HCT116 (cell line): ENCODE data around the gene SWAP70. TPM values are rescaled to one million over a fixed set of nuclear protein-coding genes. Genes with fewer than 3 reads are reported as not detected.

Experiments
- ATAC-seq: fragments of 200-7000 bp; cut with Tn5 transposase; 2 replicates; pipeline ENCODE4 v1.9.1; 2020; ENCODE audit warnings: mild to moderate bottlenecking, moderate library complexity
- BruUV-seq: library from RNA; stranded (reverse); fragments of 400-500 nt; replicated peaks from 2 replicates; lab custom pipeline; 2021; lab: Mats Ljungman, UMichigan
- CTCF ChIA-PET: fragments of 300-600 bp; sonication (Branson Sonifier 250); formaldehyde crosslinking; loops from one replicate; lab custom pipeline; 2021; ENCODE audit warnings: antibody characterized with exemption; lab: Charles Lee
- POLR2A ChIA-PET: fragments of 300-600, 350-600 bp; sonication (Branson Sonifier 250); formaldehyde crosslinking; loops from one replicate; lab custom pipeline; 2021; ENCODE audit warnings: antibody characterized with exemption; lab: Charles Lee
- RAD21 ChIA-PET, 2 experiments: fragments of 300-600 bp; sonication (Branson Sonifier 250); formaldehyde crosslinking; loops; one replicate each; lab custom pipeline; 2023; ENCODE audit warnings: low total read pairs in 2 of 2; ENCODE audit not compliant: uncharacterized antibody in 2 of 2, unreplicated experiment in 2 of 2, low non-redundant PET in 1 of 2; lab: Charles Lee
- DNase-seq: peaks from one replicate; pipeline ENCODE4 v3.0.0-alpha.2; 2010; ENCODE audit warnings: low read depth, low spot score
- H2AFZ ChIP-seq: fragments of 200-600 bp; shearing (Covaris generic), sonication (generic); 2 replicates; pipeline ENCODE4 v1.6.1; 2017; ENCODE audit warnings: low read depth, mixed run types, mixed read lengths, antibody characterized with exemption, low read length; ENCODE audit not compliant: poor library complexity, severe bottlenecking
- H3K27ac ChIP-seq: 2 replicates; pipeline ENCODE4 v1.5.1; 2012; ENCODE audit warnings: low read depth, low read length
- H3K27me3 ChIP-seq: fragments of 200-600 bp; sonication (generic); 2 replicates; pipeline ENCODE4 v1.6.1; 2016; ENCODE audit warnings: mixed run types, low read length, mixed read lengths; ENCODE audit not compliant: insufficient read depth
- H3K36me3 ChIP-seq, 2 experiments: fragments of 200-500 bp in 1 of 2; fragments of 200-600 bp in 1 of 2; sonication (Bioruptor generic) in 1 of 2; sonication (generic) in 1 of 2; 2 replicates each; pipeline versions ENCODE4 v1.5.1 to v1.6.1; 2014 to 2016; ENCODE audit warnings: low read length in 2 of 2, inconsistent platforms in 1 of 2, mixed read lengths in 1 of 2, mixed run types in 1 of 2; ENCODE audit not compliant: insufficient read depth in 2 of 2, control insufficient read depth in 1 of 2
- H3K4me1 ChIP-seq, 2 experiments: fragments of 200-600 bp in 1 of 2; sonication (generic) in 1 of 2; 2 replicates each; pipeline versions ENCODE4 v1.5.1 to v1.6.1; 2012 to 2017; ENCODE audit warnings: low read length in 2 of 2, inconsistent platforms in 1 of 2, mild to moderate bottlenecking in 1 of 2, mixed read lengths in 1 of 2, mixed run types in 1 of 2, moderate library complexity in 1 of 2; ENCODE audit not compliant: insufficient read depth in 2 of 2, control insufficient read depth in 1 of 2
- H3K4me2 ChIP-seq: fragments of 200-600 bp; sonication (generic); 2 replicates; pipeline ENCODE4 v1.6.1; 2017; ENCODE audit warnings: mixed run types, low read length, mixed read lengths
- H3K4me3 ChIP-seq, 2 experiments: fragments of 200-600 bp in 1 of 2; sonication (generic) in 1 of 2; replicated peaks in 1 of 2; 2 replicates each; pipeline ENCODE4 v1.5.1; 2011 to 2016; ENCODE audit warnings: low read length in 2 of 2, control low read depth in 1 of 2, low read depth in 1 of 2, mild to moderate bottlenecking in 1 of 2, mixed read lengths in 1 of 2, mixed run types in 1 of 2
- H3K79me2 ChIP-seq: fragments of 200-600 bp; sonication (generic); 2 replicates; pipeline ENCODE4 v1.6.1; 2017; ENCODE audit warnings: mild to moderate bottlenecking, mixed run types, low read length, moderate library complexity, mixed read lengths; ENCODE audit not compliant: insufficient read depth
- H3K9ac ChIP-seq: fragments of 200-600 bp; sonication (generic); 2 replicates; pipeline ENCODE4 v1.6.1; 2016; ENCODE audit warnings: low read length, mixed read lengths
- H3K9me2 ChIP-seq: fragments of 200-600 bp; sonication (generic), shearing (Covaris generic); 2 replicates; pipeline ENCODE4 v1.6.1; 2017; ENCODE audit warnings: mixed run types, mild to moderate bottlenecking, moderate library complexity; ENCODE audit not compliant: insufficient read depth
- H3K9me3 ChIP-seq, 2 experiments: fragments of 200-500 bp in 1 of 2; fragments of 200-600 bp in 1 of 2; sonication (Bioruptor generic) in 1 of 2; sonication (generic) in 1 of 2; 2 replicates each; pipeline ENCODE4 v1.6.1; 2014 to 2017; ENCODE audit warnings: low read length in 2 of 2, mixed read lengths in 2 of 2, inconsistent platforms in 1 of 2, low read depth in 1 of 2, mild to moderate bottlenecking in 1 of 2, mixed run types in 1 of 2, moderate library complexity in 1 of 2; ENCODE audit not compliant: control insufficient read depth in 1 of 2, insufficient read depth in 1 of 2
- H4K20me1 ChIP-seq: fragments of 200-600 bp; sonication (generic), shearing (Covaris generic); 2 replicates; pipeline ENCODE4 v1.6.1; 2017; ENCODE audit warnings: mixed run types, mild to moderate bottlenecking, moderate library complexity; ENCODE audit not compliant: insufficient read depth
- CBX3 ChIP-seq: IDR thresholded peaks from 2 replicates; pipeline ENCODE4 v1.6.1; 2012; ENCODE audit warnings: low read depth
- EGR1 ChIP-seq: IDR thresholded peaks from 2 replicates; pipeline ENCODE4 v1.6.1; 2012; ENCODE audit warnings: low read depth
- ELF1 ChIP-seq: IDR thresholded peaks from 2 replicates; pipeline ENCODE4 v1.6.1; 2012; ENCODE audit warnings: low read depth, borderline replicate concordance
- EZH2phosphoT487 ChIP-seq: fragments of 200-600 bp; IDR thresholded peaks from 2 replicates; pipeline ENCODE4 v1.6.1; 2018; ENCODE audit warnings: antibody characterized with exemption, borderline replicate concordance
- FOSL1 ChIP-seq: IDR thresholded peaks from 2 replicates; pipeline ENCODE4 v1.6.1; 2012; ENCODE audit warnings: low read depth
- JUND ChIP-seq: IDR thresholded peaks from 2 replicates; pipeline ENCODE4 v1.6.1; 2012
- POLR2A ChIP-seq: IDR thresholded peaks from 2 replicates; pipeline ENCODE4 v1.7.0; 2011; ENCODE audit warnings: borderline replicate concordance; ENCODE audit not compliant: insufficient read depth, insufficient read length; ENCODE audit errors: extremely low read depth
- REST ChIP-seq: IDR thresholded peaks from 2 replicates; pipeline ENCODE4 v1.6.1; 2012; ENCODE audit warnings: low read depth
- SP1 ChIP-seq: IDR thresholded peaks from 2 replicates; pipeline ENCODE4 v1.6.1; 2012; ENCODE audit warnings: low read depth
- YY1 ChIP-seq: IDR thresholded peaks from 2 replicates; pipeline ENCODE4 v1.6.1; 2011; ENCODE audit warnings: low read length, low read depth, moderate library complexity, mild to moderate bottlenecking; ENCODE audit not compliant: insufficient replicate concordance; ENCODE audit errors: extremely low read depth
- ZBTB33 ChIP-seq: IDR thresholded peaks from 2 replicates; pipeline ENCODE4 v1.6.1; 2011; ENCODE audit warnings: mild to moderate bottlenecking, low read length, moderate library complexity; ENCODE audit not compliant: insufficient replicate concordance; ENCODE audit errors: extremely low read depth
- ZFX ChIP-seq: fragments of 450-650 bp; IDR thresholded peaks from 2 replicates; pipeline ENCODE4 v1.6.1; 2017
- ZNF274 ChIP-seq: fragments of 200-500 bp; sonication (Bioruptor generic); IDR thresholded peaks from 2 replicates; pipeline ENCODE4 v1.6.1; 2014; ENCODE audit warnings: mild to moderate bottlenecking, low read depth, low read length, inconsistent platforms
- intact Hi-C: fragments of 100-400 bp; cut with micrococcal nuclease; formaldehyde crosslinking; loops from 2 replicates; pipeline ENCODE4 v1.10.0; 2022
- total RNA-seq: library from RNA; stranded (reverse); gene quantifications from one replicate; pipeline ENCODE4 v1.2.1, GENCODE V29; 2021; ENCODE audit not compliant: unreplicated experiment
- TF ChIP-seq, protein P1 (sequence below): IDR thresholded peaks from 2 replicates; pipeline ENCODE4 v1.6.1; 2012
- TF ChIP-seq, protein P2 (sequence below), 3 experiments: fragments of 200-600 bp in 1 of 3; sonication (generic) in 1 of 3; IDR thresholded peaks in 2 of 3; conservative IDR thresholded peaks in 1 of 3; 2 replicates each; pipeline ENCODE4 v1.5.1; 2012 to 2017; ENCODE audit warnings: low read depth in 2 of 3, low read length in 2 of 3, antibody characterized with exemption in 1 of 3, borderline replicate concordance in 1 of 3, control low read depth in 1 of 3, mild to moderate bottlenecking in 1 of 3, mixed read lengths in 1 of 3, mixed run types in 1 of 3, moderate library complexity in 1 of 3; ENCODE audit not compliant: insufficient read depth in 1 of 3

Gene SWAP70
- total RNA-seq, 1 experiment from 2014 or later: 20.6 TPM

GRCh38 chr11:9799886-9800285 lies 136.0 kb downstream of the SWAP70 start:
- H3K4me3 ChIP-seq: no peak overlapping the region
- H3K4me2 ChIP-seq: peak overlapping the region; percentile 15; the same call in 1 of the 2 replicates
- BruUV-seq: no TSS peak
- no peaks in the 10 kb centered on the region for H3K79me2 ChIP-seq
- DNase-seq (no peak), ATAC-seq (no peak)
- intact Hi-C loops: no loop called here
- CTCF ChIA-PET: no interaction called here
- H3K36me3 ChIP-seq: no peaks in the 10 kb centered on the region
- H4K20me1 ChIP-seq: no peaks in the 10 kb centered on the region
- H3K9me2 ChIP-seq: no peaks in the 10 kb centered on the region
- no peak overlapping the region for H2AFZ ChIP-seq
- H3K27ac ChIP-seq: no peak overlapping the region
- RAD21 ChIA-PET: no interaction called here
- no peaks in the 10 kb centered on the region for H3K27me3 ChIP-seq
- TF ChIP-seq ELF1: no peak
- TF ChIP-seq ZFX: no peak
- TF ChIP-seq, protein P1, sequence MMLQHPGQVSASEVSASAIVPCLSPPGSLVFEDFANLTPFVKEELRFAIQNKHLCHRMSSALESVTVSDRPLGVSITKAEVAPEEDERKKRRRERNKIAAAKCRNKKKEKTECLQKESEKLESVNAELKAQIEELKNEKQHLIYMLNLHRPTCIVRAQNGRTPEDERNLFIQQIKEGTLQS: no peak
- no peak for TF ChIP-seq POLR2A
- TF ChIP-seq ZNF274: no peak
- TF ChIP-seq FOSL1: no peak
- TF ChIP-seq, protein P2, sequence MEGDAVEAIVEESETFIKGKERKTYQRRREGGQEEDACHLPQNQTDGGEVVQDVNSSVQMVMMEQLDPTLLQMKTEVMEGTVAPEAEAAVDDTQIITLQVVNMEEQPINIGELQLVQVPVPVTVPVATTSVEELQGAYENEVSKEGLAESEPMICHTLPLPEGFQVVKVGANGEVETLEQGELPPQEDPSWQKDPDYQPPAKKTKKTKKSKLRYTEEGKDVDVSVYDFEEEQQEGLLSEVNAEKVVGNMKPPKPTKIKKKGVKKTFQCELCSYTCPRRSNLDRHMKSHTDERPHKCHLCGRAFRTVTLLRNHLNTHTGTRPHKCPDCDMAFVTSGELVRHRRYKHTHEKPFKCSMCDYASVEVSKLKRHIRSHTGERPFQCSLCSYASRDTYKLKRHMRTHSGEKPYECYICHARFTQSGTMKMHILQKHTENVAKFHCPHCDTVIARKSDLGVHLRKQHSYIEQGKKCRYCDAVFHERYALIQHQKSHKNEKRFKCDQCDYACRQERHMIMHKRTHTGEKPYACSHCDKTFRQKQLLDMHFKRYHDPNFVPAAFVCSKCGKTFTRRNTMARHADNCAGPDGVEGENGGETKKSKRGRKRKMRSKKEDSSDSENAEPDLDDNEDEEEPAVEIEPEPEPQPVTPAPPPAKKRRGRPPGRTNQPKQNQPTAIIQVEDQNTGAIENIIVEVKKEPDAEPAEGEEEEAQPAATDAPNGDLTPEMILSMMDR (IDR thresholded peaks at IDR 0.05 in 2 of 3, conservative IDR thresholded peaks at IDR 0.05 in 1 of 3; ENCODE audit: borderline replicate concordance in 1 of 3, insufficient read depth in 1 of 3, low read depth in 2 of 3, low read length in 2 of 3): no peak
- no peak for TF ChIP-seq ZBTB33
- no peak for TF ChIP-seq REST
- no peak for TF ChIP-seq JUND
- TF ChIP-seq YY1: no peak
- no peak for TF ChIP-seq EGR1
- TF ChIP-seq CBX3: no peak
- TF ChIP-seq EZH2phosphoT487: no peak
- no peak for TF ChIP-seq SP1
- POLR2A ChIA-PET: no interaction called here
- H3K4me1 ChIP-seq: peaks cover 11 to 12% of the 10 kb centered on the region in 2 experiments; a peak in 3 of 4 replicates
- H3K9ac ChIP-seq: no peak overlapping the region
- H3K9me3 ChIP-seq: no peaks in the 10 kb centered on the region
